Lower leg skin (tissue), 3 donors: ENCODE data around the gene MAGI2.

Experiments used
- POLR2A ChIP-seq, 2 donors: fragments of 450-650 bp; IDR thresholded peaks; one replicate each; pipeline ENCODE4 v1.6.1; 2016 to 2017; ENCODE audit warnings: antibody characterized with exemption in 2 of 2, mild to moderate bottlenecking in 1 of 2, moderate library complexity in 1 of 2
- TF ChIP-seq, protein P1 (sequence below), 3 donors: fragments of 450-650 bp; IDR thresholded peaks; one replicate each; pipeline ENCODE4 v1.5.1; 2016; ENCODE audit warnings: antibody characterized with exemption in 3 of 3, mild to moderate bottlenecking in 3 of 3, moderate library complexity in 2 of 3

DNA sequence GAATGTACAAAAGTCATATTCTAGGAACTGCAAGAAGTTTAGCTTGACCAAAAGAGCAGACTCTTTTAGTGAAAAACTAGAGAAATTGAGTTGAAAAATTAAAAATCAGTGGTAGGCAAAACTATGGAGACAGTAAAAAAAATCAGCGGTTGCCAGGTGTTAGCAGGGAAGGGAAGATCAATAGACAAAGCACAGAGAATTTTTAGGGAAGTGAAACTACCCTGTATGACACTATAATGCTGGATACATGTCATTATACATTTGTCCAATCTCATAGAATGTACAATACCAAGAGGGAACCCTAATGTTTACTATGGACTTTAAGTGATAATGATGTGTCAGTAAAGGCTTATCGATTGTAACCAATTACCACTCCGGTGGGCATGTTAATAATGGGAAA is 761.9 kb downstream of the MAGI2 start:
- TF ChIP-seq, protein P1, sequence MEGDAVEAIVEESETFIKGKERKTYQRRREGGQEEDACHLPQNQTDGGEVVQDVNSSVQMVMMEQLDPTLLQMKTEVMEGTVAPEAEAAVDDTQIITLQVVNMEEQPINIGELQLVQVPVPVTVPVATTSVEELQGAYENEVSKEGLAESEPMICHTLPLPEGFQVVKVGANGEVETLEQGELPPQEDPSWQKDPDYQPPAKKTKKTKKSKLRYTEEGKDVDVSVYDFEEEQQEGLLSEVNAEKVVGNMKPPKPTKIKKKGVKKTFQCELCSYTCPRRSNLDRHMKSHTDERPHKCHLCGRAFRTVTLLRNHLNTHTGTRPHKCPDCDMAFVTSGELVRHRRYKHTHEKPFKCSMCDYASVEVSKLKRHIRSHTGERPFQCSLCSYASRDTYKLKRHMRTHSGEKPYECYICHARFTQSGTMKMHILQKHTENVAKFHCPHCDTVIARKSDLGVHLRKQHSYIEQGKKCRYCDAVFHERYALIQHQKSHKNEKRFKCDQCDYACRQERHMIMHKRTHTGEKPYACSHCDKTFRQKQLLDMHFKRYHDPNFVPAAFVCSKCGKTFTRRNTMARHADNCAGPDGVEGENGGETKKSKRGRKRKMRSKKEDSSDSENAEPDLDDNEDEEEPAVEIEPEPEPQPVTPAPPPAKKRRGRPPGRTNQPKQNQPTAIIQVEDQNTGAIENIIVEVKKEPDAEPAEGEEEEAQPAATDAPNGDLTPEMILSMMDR (IDR thresholded peaks at IDR 0.05): no peak
- no peak for TF ChIP-seq POLR2A (IDR thresholded peaks at IDR 0.05)
